Spinal cord (tissue), 10 donors: Measurements from ENCODE around the gene COPZ1. TPM values are rescaled to one million over a fixed set of nuclear protein-coding genes. Genes with fewer than 3 reads are reported as not detected.

Experiments used
- DNase-seq, 6 donors: peaks; one replicate each; pipeline versions ENCODE4 v3.0.0 to v3.0.0-alpha.2; 2013 to 2015; ENCODE audit warnings: low spot score in 6 of 6, low read depth in 4 of 6
- H3K27ac ChIP-seq: one replicate; pipeline ENCODE4 v1.5.1; 2013; ENCODE audit warnings: low read depth, low read length, control low read depth
- H3K27me3 ChIP-seq: one replicate; pipeline ENCODE4 v1.6.1; 2013; ENCODE audit warnings: low read length; ENCODE audit not compliant: control insufficient read depth, insufficient read depth
- H3K36me3 ChIP-seq: one replicate; pipeline ENCODE4 v1.6.1; 2013; ENCODE audit warnings: low read length; ENCODE audit not compliant: control insufficient read depth, insufficient read depth
- H3K4me1 ChIP-seq: one replicate; pipeline ENCODE4 v1.6.1; 2013; ENCODE audit warnings: low read length; ENCODE audit not compliant: control insufficient read depth, insufficient read depth
- H3K4me3 ChIP-seq: one replicate; pipeline ENCODE4 v1.5.1; 2013; ENCODE audit warnings: low read depth, low read length, control low read depth
- H3K9me3 ChIP-seq: one replicate; pipeline ENCODE4 v1.6.1; 2013; ENCODE audit warnings: low read length; ENCODE audit not compliant: control insufficient read depth, insufficient read depth
- WGBS: methylation state at CpG from one replicate; pipeline ENCODE4 v1.1.5; 2013; ENCODE audit warnings: missing lambda C conversion rate; ENCODE audit not compliant: insufficient coverage; 5-methylcytosine and 5-hydroxymethylcytosine counted together
- polyA plus RNA-seq, 2 donors: library from polyadenylated mRNA; unstranded; fragments of 120-200 nt; gene quantifications; one replicate each; pipeline ENCODE4 v1.2.1, GENCODE V29; 2013; ENCODE audit not compliant: insufficient read length in 2 of 2
- total RNA-seq, 2 donors: library from RNA; depleted of rRNA in 1 of 2; stranded (reverse); fragments of 120-200 nt in 1 of 2; fragments of >200 nt in 1 of 2; gene quantifications; one replicate each; pipeline versions ENCODE4 v1.2.3 to v1.2.4, GENCODE V29; 2013 to 2014
- donor health status: healthy.

The COPZ1 gene
- total and polyA plus RNA-seq, 4 donors: 91.0 to 164 (median 156) TPM

- no peak overlapping the region for H3K4me3 ChIP-seq
- WGBS: 96% methylated on average over 3 of the region's 9 CpGs
- H3K9me3 ChIP-seq: no peaks in the 10 kb centered on the region
- no peak overlapping the region for H3K27ac ChIP-seq
- H3K27me3 ChIP-seq: peaks cover 4% of the 10 kb centered on the region
- H3K36me3 ChIP-seq: peaks cover 10% of the 10 kb centered on the region
- peak in 2 of 6 donors; percentile 21 to 32 for DNase-seq
- peaks cover 11% of the 10 kb centered on the region for H3K4me1 ChIP-seq
Observed at GRCh38 chr12:54294152-54294952, 30.6 kb upstream of the COPZ1 start.

GRCh38 chr12:54294953-54295566 lies 29.9 kb upstream of the COPZ1 start:
- no peak for DNase-seq
- Histone ChIP-seq H3K4me3 (no peak overlapping the region), H3K36me3 (peaks cover 10% of the 10 kb centered on the region), H3K4me1 (peaks cover 11% of the 10 kb centered on the region), H3K27me3 (peaks cover 8% of the 10 kb centered on the region), H3K9me3 (no peaks in the 10 kb centered on the region), H3K27ac (no peak overlapping the region)
- 83% methylated on average over 7 of the region's 9 CpGs for WGBS

- H3K9me3 ChIP-seq: no peaks in the 10 kb centered on the region
- 96% methylated on average over 2 of the region's 5 CpGs for WGBS
- no peak for DNase-seq
- H3K27ac ChIP-seq: no peak overlapping the region
- H3K27me3 ChIP-seq: peaks cover 20% of the 10 kb centered on the region
- peaks cover 10% of the 10 kb centered on the region for H3K36me3 ChIP-seq
- no peak overlapping the region for H3K4me3 ChIP-seq
- peaks cover 22% of the 10 kb centered on the region for H3K4me1 ChIP-seq
Observed at GRCh38 chr12:54296393-54297099, 28.4 kb upstream of the COPZ1 start.

GRCh38 chr12:54298904-54299303 lies 26.0 kb upstream of the COPZ1 start:
- Histone ChIP-seq H3K4me3 (no peak overlapping the region), H3K27ac (no peak overlapping the region), H3K9me3 (no peaks in the 10 kb centered on the region), H3K27me3 (peaks cover 20% of the 10 kb centered on the region), H3K4me1 (peaks cover 22% of the 10 kb centered on the region), H3K36me3 (no peaks in the 10 kb centered on the region)
- 100% methylated on average over 4 of the region's 5 CpGs for WGBS
- DNase-seq: no peak

GRCh38 chr12:54299515-54300224 lies 25.3 kb upstream of the COPZ1 start:
- Histone ChIP-seq H3K27me3 (peaks cover 20% of the 10 kb centered on the region), H3K27ac (no peak overlapping the region), H3K4me3 (no peak overlapping the region), H3K9me3 (no peaks in the 10 kb centered on the region), H3K4me1 (peaks cover 16% of the 10 kb centered on the region), H3K36me3 (no peaks in the 10 kb centered on the region)
- no peak for DNase-seq
- 100% methylated on average over 1 of the region's 8 CpGs for WGBS

GRCh38 chr12:54300225-54300731 lies 24.7 kb upstream of the COPZ1 start:
- peak overlapping the region; percentile 26 for H3K4me3 ChIP-seq
- H3K27me3 ChIP-seq: peaks cover 20% of the 10 kb centered on the region
- peaks cover 11% of the 10 kb centered on the region for H3K4me1 ChIP-seq

GRCh38 chr12:54300732-54301427 lies 24.1 kb upstream of the COPZ1 start, which contains the start of gene NFE2:
TSS of gene NFE2 (minus strand) at chr12:54301015. CDS start at chr12:54295248, 5,767 bp downstream.
- H3K27ac ChIP-seq: no peak within 1 kb of the TSS
- H3K4me3 ChIP-seq: peak within 1 kb of the TSS; percentile 26
- no peaks in the 10 kb centered on the region for H3K36me3 ChIP-seq
- peaks cover 20% of the 10 kb centered on the region for H3K27me3 ChIP-seq
- H3K4me1 ChIP-seq: peaks cover 11% of the 10 kb centered on the region
- DNase-seq: peak in 2 of 6 donors; percentile 37 to 48
- H3K9me3 ChIP-seq: no peaks in the 10 kb centered on the region
- WGBS: 6% methylated on average over 24 of the region's 26 CpGs

More at GRCh38 chr12:54300225-54300731, 24.7 kb upstream of the COPZ1 start:
- H3K36me3 ChIP-seq: no peaks in the 10 kb centered on the region
- WGBS: 63% methylated on average over 1 of the region's 3 CpGs
- no peaks in the 10 kb centered on the region for H3K9me3 ChIP-seq
- H3K27ac ChIP-seq: no peak overlapping the region
- DNase-seq: no peak

GRCh38 chr12:54301428-54302048 lies 23.4 kb upstream of the COPZ1 start:
- Histone ChIP-seq H3K36me3 (no peaks in the 10 kb centered on the region), H3K4me3 (peak overlapping the region; percentile 26), H3K27me3 (peaks cover 20% of the 10 kb centered on the region), H3K4me1 (peaks cover 11% of the 10 kb centered on the region), H3K9me3 (no peaks in the 10 kb centered on the region), H3K27ac (no peak overlapping the region)
- no CpG with 5 or more reads among the region's 1 CpG for WGBS
- no peak for DNase-seq
